Esophagus squamous epithelium (tissue), 4 donors: ENCODE data around the gene TM4SF1.

Source experiments
- POLR2A ChIP-seq, 4 donors: fragments of 450-650 bp; IDR thresholded peaks; one replicate each; pipeline ENCODE4 v1.6.1; 2017; ENCODE audit warnings: antibody characterized with exemption in 4 of 4, mild to moderate bottlenecking in 4 of 4, moderate library complexity in 3 of 4
- TF ChIP-seq, protein P1 (sequence below), 6 experiments: fragments of 450-650 bp in 4 of 6; fragments of 200-600 bp in 2 of 6; sonication (generic) in 2 of 6; IDR thresholded peaks; one replicate each; pipeline ENCODE4 v1.5.1; 2016 to 2019; ENCODE audit warnings: antibody characterized with exemption in 6 of 6, mild to moderate bottlenecking in 4 of 6, moderate library complexity in 4 of 6

- TF ChIP-seq, protein P1, sequence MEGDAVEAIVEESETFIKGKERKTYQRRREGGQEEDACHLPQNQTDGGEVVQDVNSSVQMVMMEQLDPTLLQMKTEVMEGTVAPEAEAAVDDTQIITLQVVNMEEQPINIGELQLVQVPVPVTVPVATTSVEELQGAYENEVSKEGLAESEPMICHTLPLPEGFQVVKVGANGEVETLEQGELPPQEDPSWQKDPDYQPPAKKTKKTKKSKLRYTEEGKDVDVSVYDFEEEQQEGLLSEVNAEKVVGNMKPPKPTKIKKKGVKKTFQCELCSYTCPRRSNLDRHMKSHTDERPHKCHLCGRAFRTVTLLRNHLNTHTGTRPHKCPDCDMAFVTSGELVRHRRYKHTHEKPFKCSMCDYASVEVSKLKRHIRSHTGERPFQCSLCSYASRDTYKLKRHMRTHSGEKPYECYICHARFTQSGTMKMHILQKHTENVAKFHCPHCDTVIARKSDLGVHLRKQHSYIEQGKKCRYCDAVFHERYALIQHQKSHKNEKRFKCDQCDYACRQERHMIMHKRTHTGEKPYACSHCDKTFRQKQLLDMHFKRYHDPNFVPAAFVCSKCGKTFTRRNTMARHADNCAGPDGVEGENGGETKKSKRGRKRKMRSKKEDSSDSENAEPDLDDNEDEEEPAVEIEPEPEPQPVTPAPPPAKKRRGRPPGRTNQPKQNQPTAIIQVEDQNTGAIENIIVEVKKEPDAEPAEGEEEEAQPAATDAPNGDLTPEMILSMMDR (IDR thresholded peaks at IDR 0.05), result no peak
- no peak for TF ChIP-seq POLR2A (IDR thresholded peaks at IDR 0.05)
Observed at GRCh38 chr3:149382518-149382917, 5.1 kb upstream of the TM4SF1 start.
